Subcutaneous adipose tissue (tissue), 4 donors: Measurements from ENCODE around the gene CACNA2D2. TPM values are rescaled to one million over a fixed set of nuclear protein-coding genes. Genes with fewer than 3 reads are reported as not detected.

ENCODE experiments used
- CTCF ChIP-seq: fragments of 450-650 bp; IDR thresholded peaks from one replicate; pipeline ENCODE4 v1.5.1; 2016; ENCODE audit warnings: low read depth, mild to moderate bottlenecking, control low read depth, antibody characterized with exemption, moderate library complexity
- total RNA-seq, 4 donors: library from RNA; depleted of rRNA; stranded (reverse); fragments of >200 nt; gene quantifications; one replicate each; pipeline ENCODE4 v1.1.0, GENCODE V29; 2016

Gene CACNA2D2
- total RNA-seq, 4 donors from 2014 or later: 0.65 to 1.7 (median 0.66) TPM; not detected in 1

GRCh38 chr3:50381383-50381782 lies 122.1 kb downstream of the CACNA2D2 start:
- TF ChIP-seq CTCF: no peak

- TF ChIP-seq CTCF: no peak
These were observed 122.9 kb downstream of the CACNA2D2 start for GRCh38 chr3:50380405-50381085.

GRCh38 chr3:50378757-50379156 lies 124.7 kb downstream of the CACNA2D2 start:
- no peak for TF ChIP-seq CTCF

GRCh38 chr3:50378024-50378423 lies 125.4 kb downstream of the CACNA2D2 start:
- TF ChIP-seq CTCF: no peak

GRCh38 chr3:50375258-50375931 lies 128.0 kb downstream of the CACNA2D2 start:
- TF ChIP-seq CTCF: no peak

- no peak for TF ChIP-seq CTCF
These were observed 128.8 kb downstream of the CACNA2D2 start for GRCh38 chr3:50374363-50375257.
